AG09319 (cell line): ENCODE data around the gene TMEM218.

Source experiments
- DNase-seq: peaks from one replicate; pipeline ENCODE4 v3.0.0-alpha.2; 2010; ENCODE audit warnings: low read depth; ENCODE audit errors: extremely low read depth
- CTCF ChIP-seq: IDR thresholded peaks from 2 replicates; pipeline ENCODE4 v1.5.1; 2011; ENCODE audit warnings: low read depth, mild to moderate bottlenecking, inconsistent platforms, low read length, moderate library complexity

TMEM218 gene

GRCh38 chr11:125074511-125075241 is 36.8 kb downstream of the TMEM218 start:
- TF ChIP-seq CTCF: no peak
- DNase-seq: no peak

GRCh38 chr11:125073616-125074483 is 37.6 kb downstream of the TMEM218 start:
- DNase-seq: no peak
- no peak for TF ChIP-seq CTCF

GRCh38 chr11:125072961-125073590 is 38.4 kb downstream of the TMEM218 start:
- DNase-seq: no peak
- no peak for TF ChIP-seq CTCF

GRCh38 chr11:125072218-125072960 is 39.0 kb downstream of the TMEM218 start:
- no peak for DNase-seq
- TF ChIP-seq CTCF: no peak

- DNase-seq: no peak
- TF ChIP-seq CTCF: no peak
Measured at GRCh38 chr11:125071846-125072217, 39.6 kb downstream of the TMEM218 start.

- no peak for DNase-seq
- TF ChIP-seq CTCF: no peak
Measured at GRCh38 chr11:125071435-125071834, 40.0 kb downstream of the TMEM218 start.
